ENCODE measurements around the gene IL23A.

GRCh38 chr12:56321027-56321426, 17.7 kb upstream of the IL23A start:
- no peak for TF ChIP-seq CTCF (conservative IDR thresholded peaks at IDR 0.05; ENCODE audit: low read depth in 2 of 2)
- TF ChIP-seq EZH2 (IDR thresholded peaks at IDR 0.05; ENCODE audit: low read depth, unreplicated experiment): no peak
- TF ChIP-seq REST (IDR thresholded peaks at IDR 0.05; ENCODE audit: unreplicated experiment): no peak
- TF ChIP-seq POLR2AphosphoS5 (IDR thresholded peaks at IDR 0.05; ENCODE audit: low read depth): no peak
- no peak for TF ChIP-seq ETS1 (IDR thresholded peaks at IDR 0.05)
- no peak for TF ChIP-seq CREB1 (CRISPR knock-in tag; IDR thresholded peaks at IDR 0.05; ENCODE audit: low read depth)
- no peak for TF ChIP-seq EZH2phosphoT487 (IDR thresholded peaks at IDR 0.05; ENCODE audit: unreplicated experiment)
- TF ChIP-seq JUNB (IDR thresholded peaks at IDR 0.05; ENCODE audit: unreplicated experiment): no peak
- TF ChIP-seq STAT1 (IDR thresholded peaks at IDR 0.05; ENCODE audit: unreplicated experiment): no peak
- no peak for TF ChIP-seq NANOG (IDR thresholded peaks at IDR 0.05; ENCODE audit: borderline replicate concordance)
- TF ChIP-seq ZNF331 (CRISPR knock-in tag; IDR thresholded peaks at IDR 0.05; ENCODE audit: low read depth): no peak
- TF ChIP-seq ZNF114 (CRISPR knock-in tag; IDR thresholded peaks at IDR 0.05): no peak
